Sigmoid colon (tissue), 7 donors: Measurements from ENCODE around the gene FXR1. TPM values are rescaled to one million over a fixed set of nuclear protein-coding genes. Genes with fewer than 3 reads are reported as not detected.
"Not testable (repeated sequence)": the region's sequence is repeated elsewhere in the genome, so short reads cannot be mapped to it uniquely, and the experiment has no call there.

ENCODE experiments used
- DNase-seq: peaks from one replicate; pipeline ENCODE4 v3.0.0-alpha.2; 2019
- H3K27ac ChIP-seq, 4 donors: fragments of 200-600 bp; sonication (generic); one replicate each; pipeline ENCODE4 v1.5.1; 2016 to 2019; ENCODE audit warnings: mild to moderate bottlenecking in 1 of 4
- H3K27me3 ChIP-seq, 3 donors: fragments of 200-600 bp; sonication (generic); one replicate each; pipeline ENCODE4 v1.5.1; 2019; ENCODE audit warnings: mild to moderate bottlenecking in 1 of 3
- H3K36me3 ChIP-seq, 4 donors: fragments of 200-600 bp; sonication (generic); one replicate each; pipeline ENCODE4 v1.5.1; 2016 to 2019
- H3K4me1 ChIP-seq, 4 donors: fragments of 200-600 bp; sonication (generic); one replicate each; pipeline ENCODE4 v1.5.1; 2017 to 2019
- H3K4me3 ChIP-seq, 4 donors: fragments of 200-600 bp; sonication (generic); one replicate each; pipeline ENCODE4 v1.5.1; 2017 to 2019; ENCODE audit warnings: mild to moderate bottlenecking in 2 of 4, moderate library complexity in 1 of 4
- H3K9me3 ChIP-seq, 4 donors: fragments of 200-600 bp in 3 of 4; sonication (generic) in 3 of 4; one replicate each; pipeline versions ENCODE4 v1.5.1 to v1.6.1; 2013 to 2019
- EP300 ChIP-seq, 4 donors: sonication (generic); formaldehyde crosslinking; IDR thresholded peaks; one replicate each; pipeline ENCODE4 v1.6.1; 2017; ENCODE audit warnings: antibody characterized with exemption in 4 of 4
- POLR2A ChIP-seq, 2 donors: fragments of 450-650 bp; IDR thresholded peaks; one replicate each; pipeline ENCODE4 v1.6.1; 2016; ENCODE audit warnings: antibody characterized with exemption in 2 of 2, mild to moderate bottlenecking in 2 of 2, moderate library complexity in 2 of 2
- POLR2AphosphoS5 ChIP-seq, 4 donors: sonication (generic); formaldehyde crosslinking; IDR thresholded peaks; one replicate each; pipeline ENCODE4 v1.6.1; 2017; ENCODE audit warnings: antibody characterized with exemption in 4 of 4
- WGBS, 2 donors: extraction: QIAGEN DNeasy Blood & Tissue Kit; methylation state at CpG; one replicate each; pipeline ENCODE4 v1.1.7; 2013; 5-methylcytosine and 5-hydroxymethylcytosine counted together
- intact Hi-C: fragments of 100-400 bp; cut with DNase I; formaldehyde crosslinking; loops from one replicate; pipeline ENCODE4 v1.15.1; 2023
- polyA plus RNA-seq, 3 donors: library from polyadenylated mRNA; stranded (reverse); fragments of 200-250 nt; gene quantifications; one replicate each; pipeline ENCODE4 v1.2.3, GENCODE V29; 2013
- total RNA-seq, 4 donors: library from RNA; depleted of rRNA; stranded (reverse); fragments of >200 nt; gene quantifications; one replicate each; pipeline ENCODE4 v1.1.0, GENCODE V29; 2016
- TF ChIP-seq, protein P1 (sequence below), 4 experiments: fragments of 450-650 bp in 3 of 4; fragments of 200-600 bp in 1 of 4; IDR thresholded peaks; one replicate each; pipeline ENCODE4 v1.5.1; 2016 to 2019; ENCODE audit warnings: antibody characterized with exemption in 4 of 4, mild to moderate bottlenecking in 3 of 4, moderate library complexity in 2 of 4
- donor health status: healthy with polysubstance abuse.
- donor health status: Bipolar disorder and iron deficiency.
- donor health status: healthy.

The FXR1 gene
- total and polyA plus RNA-seq, 7 donors = 30.1 to 217 (median 126) TPM

- no peak for DNase-seq
- Histone ChIP-seq H3K27me3 (no peaks in the 10 kb centered on the region), H3K36me3 (peaks cover 0 to 22% (median 0%) of the 10 kb centered on the region in 4 donors), H3K4me3 (peak overlapping the region in 3 of 4 donors; percentile 66 to 93 (median 77)), H3K4me1 (peaks cover 0 to 29% (median 17%) of the 10 kb centered on the region in 4 donors), H3K27ac (peak overlapping the region; percentile 83 to 89 (median 88)), H3K9me3 (no peaks in the 10 kb centered on the region)
- TF ChIP-seq POLR2A (IDR thresholded peaks at IDR 0.05) (no peak), EP300 (IDR thresholded peaks at IDR 0.05) (no peak), POLR2AphosphoS5 (IDR thresholded peaks at IDR 0.05) (no peak)
- TF ChIP-seq, protein P1, sequence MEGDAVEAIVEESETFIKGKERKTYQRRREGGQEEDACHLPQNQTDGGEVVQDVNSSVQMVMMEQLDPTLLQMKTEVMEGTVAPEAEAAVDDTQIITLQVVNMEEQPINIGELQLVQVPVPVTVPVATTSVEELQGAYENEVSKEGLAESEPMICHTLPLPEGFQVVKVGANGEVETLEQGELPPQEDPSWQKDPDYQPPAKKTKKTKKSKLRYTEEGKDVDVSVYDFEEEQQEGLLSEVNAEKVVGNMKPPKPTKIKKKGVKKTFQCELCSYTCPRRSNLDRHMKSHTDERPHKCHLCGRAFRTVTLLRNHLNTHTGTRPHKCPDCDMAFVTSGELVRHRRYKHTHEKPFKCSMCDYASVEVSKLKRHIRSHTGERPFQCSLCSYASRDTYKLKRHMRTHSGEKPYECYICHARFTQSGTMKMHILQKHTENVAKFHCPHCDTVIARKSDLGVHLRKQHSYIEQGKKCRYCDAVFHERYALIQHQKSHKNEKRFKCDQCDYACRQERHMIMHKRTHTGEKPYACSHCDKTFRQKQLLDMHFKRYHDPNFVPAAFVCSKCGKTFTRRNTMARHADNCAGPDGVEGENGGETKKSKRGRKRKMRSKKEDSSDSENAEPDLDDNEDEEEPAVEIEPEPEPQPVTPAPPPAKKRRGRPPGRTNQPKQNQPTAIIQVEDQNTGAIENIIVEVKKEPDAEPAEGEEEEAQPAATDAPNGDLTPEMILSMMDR (IDR thresholded peaks at IDR 0.05) = no peak
- intact Hi-C loops = no loop called here
- WGBS, 2 donors = 7 to 8% methylated on average over 2 of the region's 2 CpGs
Measured at GRCh38 chr3:180990505-180990904, 78.0 kb downstream of the FXR1 start.

GRCh38 chr3:180996415-180996932, 84.0 kb downstream of the FXR1 start:
- H3K9me3 ChIP-seq = peaks cover 0 to 2% (median 0%) of the 10 kb centered on the region in 4 donors
- WGBS, 2 donors = 90 to 91% methylated on average over 2 of the region's 2 CpGs
- no peak for DNase-seq
- H3K4me3 ChIP-seq = no peak overlapping the region
- H3K4me1 ChIP-seq = no peaks in the 10 kb centered on the region
- no peak overlapping the region for H3K27ac ChIP-seq
- TF ChIP-seq EP300 (IDR thresholded peaks at IDR 0.05) = no peak
- TF ChIP-seq, protein P1 (IDR thresholded peaks at IDR 0.05) = no peak
- TF ChIP-seq POLR2A (IDR thresholded peaks at IDR 0.05) = no peak
- TF ChIP-seq POLR2AphosphoS5 (IDR thresholded peaks at IDR 0.05) = no peak
- H3K36me3 ChIP-seq = no peaks in the 10 kb centered on the region
- H3K27me3 ChIP-seq = no peaks in the 10 kb centered on the region
- intact Hi-C loops = no loop called here

DNA sequence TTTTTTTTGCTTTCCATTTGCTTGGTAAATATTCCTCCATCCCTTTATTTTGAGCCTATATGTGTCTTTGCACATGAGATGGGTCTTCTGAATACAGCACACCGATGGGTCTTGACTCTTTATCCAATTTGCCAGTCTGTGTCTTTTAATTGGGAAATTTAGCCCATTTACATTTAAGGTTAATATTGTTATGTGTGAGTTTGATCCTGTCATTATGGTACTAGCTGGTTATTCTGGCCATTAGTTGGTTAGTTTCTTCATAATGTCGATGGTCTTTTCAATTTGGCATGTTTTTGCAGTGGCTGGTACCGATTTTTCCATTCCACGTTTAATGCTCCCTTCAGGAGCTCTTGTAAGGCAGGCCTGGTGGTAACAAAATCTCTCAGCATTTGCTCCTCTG, 89.9 kb downstream of the FXR1 start:
- H3K27me3 ChIP-seq, H3K4me1 ChIP-seq, H3K9me3 ChIP-seq, H3K27ac ChIP-seq, DNase-seq, intact Hi-C loops, H3K36me3 ChIP-seq, H3K4me3 ChIP-seq: not testable (repeated sequence)
- WGBS, 2 donors = 80 to 86% methylated on average over 4 of the region's 4 CpGs

DNA sequence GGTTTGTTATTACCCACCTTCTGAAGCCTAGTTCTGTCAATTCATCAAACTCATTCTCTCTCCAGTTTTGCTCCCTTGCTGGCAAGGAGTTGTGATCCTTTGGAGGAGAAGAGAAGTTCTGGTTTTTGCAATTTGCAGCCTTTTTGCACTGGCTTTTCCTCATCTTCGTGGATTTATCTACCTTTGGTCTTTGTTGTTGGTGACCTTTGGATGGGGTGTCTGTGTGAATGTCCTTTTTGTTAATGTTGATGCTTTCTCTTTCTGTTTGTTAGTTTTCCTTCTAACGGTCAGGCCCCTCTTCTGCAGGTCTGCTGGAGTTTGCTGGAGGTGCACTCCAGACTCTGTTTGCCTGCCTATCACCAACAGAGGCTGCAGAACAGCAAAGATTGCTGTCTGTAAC, 91.0 kb downstream of the FXR1 start:
- H3K36me3 ChIP-seq, H3K27ac ChIP-seq, intact Hi-C loops, H3K4me3 ChIP-seq, H3K27me3 ChIP-seq, H3K4me1 ChIP-seq, DNase-seq, H3K9me3 ChIP-seq: not testable (repeated sequence)
- 16 to 61% methylated on average over 2 of the region's 2 CpGs for WGBS, 2 donors

GRCh38 chr3:181006541-181006940, 94.1 kb downstream of the FXR1 start:
- Histone ChIP-seq H3K27ac (no peak overlapping the region), H3K4me1 (no peaks in the 10 kb centered on the region), H3K27me3 (no peaks in the 10 kb centered on the region), H3K9me3 (peaks cover 0 to 3% (median 0%) of the 10 kb centered on the region in 4 donors), H3K36me3 (no peaks in the 10 kb centered on the region), H3K4me3 (no peak overlapping the region)
- DNase-seq = no peak
- intact Hi-C loops = no loop called here
- WGBS, 2 donors = 88 to 90% methylated on average over 7 of the region's 7 CpGs
- TF ChIP-seq POLR2A (IDR thresholded peaks at IDR 0.05) = no peak
- TF ChIP-seq EP300 (IDR thresholded peaks at IDR 0.05) = no peak
- TF ChIP-seq, protein P1 (IDR thresholded peaks at IDR 0.05) = no peak
- no peak for TF ChIP-seq POLR2AphosphoS5 (IDR thresholded peaks at IDR 0.05)

- no peaks in the 10 kb centered on the region for H3K36me3 ChIP-seq
- WGBS, 2 donors = 92 to 97% methylated on average over 3 of the region's 3 CpGs
- TF ChIP-seq EP300 (IDR thresholded peaks at IDR 0.05) = no peak
- no peak for TF ChIP-seq POLR2AphosphoS5 (IDR thresholded peaks at IDR 0.05)
- no peak for TF ChIP-seq POLR2A (IDR thresholded peaks at IDR 0.05)
- TF ChIP-seq, protein P1 (IDR thresholded peaks at IDR 0.05) = no peak
- DNase-seq = no peak
- H3K4me1 ChIP-seq = no peaks in the 10 kb centered on the region
- no peaks in the 10 kb centered on the region for H3K9me3 ChIP-seq
- intact Hi-C loops = no loop called here
- H3K27ac ChIP-seq = no peak overlapping the region
- H3K27me3 ChIP-seq = no peaks in the 10 kb centered on the region
- H3K4me3 ChIP-seq = no peak overlapping the region
Measured at GRCh38 chr3:181007262-181007661, 94.8 kb downstream of the FXR1 start.
